Mesothelial cell of epicardium (in vitro differentiated cells): Measurements from ENCODE around the gene MARK4. TPM values are rescaled to one million over a fixed set of nuclear protein-coding genes. Genes with fewer than 3 reads are reported as not detected.

Source experiments
- DNase-seq, 2 experiments: peaks; one replicate each; pipeline ENCODE4 v3.0.0; 2021; ENCODE audit warnings: low spot score in 2 of 2; ENCODE audit not compliant: unreplicated experiment in 2 of 2
- H3K27ac Mint-ChIP-seq: 2 replicates; pipeline ENCODE4 v1.8.0; 2021; ENCODE audit warnings: mixed read lengths
- H3K27me3 Mint-ChIP-seq: 2 replicates; pipeline ENCODE4 v1.8.0; 2021; ENCODE audit warnings: low read depth, mixed read lengths
- H3K36me3 Mint-ChIP-seq: 2 replicates; pipeline ENCODE4 v1.8.0; 2021; ENCODE audit warnings: mixed read lengths
- H3K4me1 Mint-ChIP-seq: 2 replicates; pipeline ENCODE4 v1.8.0; 2021; ENCODE audit warnings: mixed read lengths
- H3K4me3 Mint-ChIP-seq: 2 replicates; pipeline ENCODE4 v1.8.0; 2021; ENCODE audit warnings: mild to moderate bottlenecking, moderate library complexity, mixed read lengths
- H3K9me3 Mint-ChIP-seq: 2 replicates; pipeline ENCODE4 v1.8.0; 2021; ENCODE audit warnings: mixed read lengths
- CTCF ChIP-seq: fragments of 200-600 bp; sonication (generic); IDR thresholded peaks from one replicate; pipeline ENCODE4 v1.5.0; 2021; ENCODE audit warnings: antibody characterized with exemption; ENCODE audit not compliant: unreplicated experiment
- total RNA-seq: library from RNA; stranded (reverse); gene quantifications from 3 replicates; pipeline ENCODE4 v1.2.1, GENCODE V29; 2021

Gene MARK4
- total RNA-seq, 1 donor from 2014 or later, result 63.7 TPM

GRCh38 chr19:45290381-45290931, 39.4 kb downstream of the MARK4 start:
- Mint-ChIP-seq H3K27ac (no peak overlapping the region), H3K4me3 (no peak overlapping the region), H3K9me3 (peaks cover 11% of the 10 kb centered on the region), H3K36me3 (peaks cover 49% of the 10 kb centered on the region), H3K27me3 (no peaks in the 10 kb centered on the region), H3K4me1 (no peaks in the 10 kb centered on the region)
- no peak for DNase-seq
- TF ChIP-seq CTCF, result no peak

GRCh38 chr19:45291834-45292233, 40.8 kb downstream of the MARK4 start:
- Mint-ChIP-seq H3K27ac (no peak overlapping the region), H3K27me3 (no peaks in the 10 kb centered on the region), H3K36me3 (peaks cover 51% of the 10 kb centered on the region), H3K4me1 (no peaks in the 10 kb centered on the region), H3K4me3 (no peak overlapping the region), H3K9me3 (peaks cover 11% of the 10 kb centered on the region)
- no peak for TF ChIP-seq CTCF
- DNase-seq, result no peak

GRCh38 chr19:45293682-45294081, 42.6 kb downstream of the MARK4 start:
- Mint-ChIP-seq H3K27ac (no peak overlapping the region), H3K36me3 (peaks cover 58% of the 10 kb centered on the region), H3K4me3 (no peak overlapping the region), H3K9me3 (peaks cover 11% of the 10 kb centered on the region), H3K4me1 (no peaks in the 10 kb centered on the region), H3K27me3 (no peaks in the 10 kb centered on the region)
- no peak for TF ChIP-seq CTCF
- no peak for DNase-seq

- no peaks in the 10 kb centered on the region for H3K27me3 Mint-ChIP-seq
- no peak for TF ChIP-seq CTCF
- H3K4me1 Mint-ChIP-seq, result no peaks in the 10 kb centered on the region
- DNase-seq, result no peak
- peaks cover 58% of the 10 kb centered on the region for H3K36me3 Mint-ChIP-seq
- no peak overlapping the region for H3K4me3 Mint-ChIP-seq
- no peak overlapping the region for H3K27ac Mint-ChIP-seq
- peaks cover 11% of the 10 kb centered on the region for H3K9me3 Mint-ChIP-seq
Observed at GRCh38 chr19:45294291-45295029, 43.4 kb downstream of the MARK4 start.

GRCh38 chr19:45295873-45296272, 44.8 kb downstream of the MARK4 start:
- Mint-ChIP-seq H3K4me3 (no peak overlapping the region), H3K9me3 (peaks cover 11% of the 10 kb centered on the region), H3K27ac (no peak overlapping the region), H3K36me3 (peaks cover 59% of the 10 kb centered on the region), H3K27me3 (no peaks in the 10 kb centered on the region), H3K4me1 (no peaks in the 10 kb centered on the region)
- DNase-seq, result no peak
- TF ChIP-seq CTCF, result no peak
